GM10248 (cell line): Measurements from ENCODE around the gene ADIPOR2.

ENCODE experiments used
- CTCF ChIA-PET: fragments of 300-600 bp; sonication (Branson Sonifier 250); formaldehyde crosslinking; extraction: SDS; loops from one replicate; lab custom pipeline; 2021; ENCODE audit warnings: antibody characterized with exemption; lab: Yijun Ruan, JAX
- POLR2A ChIA-PET: fragments of 350-650 bp; sonication (Branson Sonifier 250); formaldehyde crosslinking; extraction: SDS; loops from one replicate; lab custom pipeline; 2020; ENCODE audit warnings: antibody characterized with exemption; lab: Yijun Ruan, JAX
- DNase-seq: peaks from one replicate; pipeline ENCODE4 v3.0.0; 2012; ENCODE audit errors: extremely low spot score
- CTCF ChIP-seq: IDR thresholded peaks from 2 replicates; pipeline ENCODE4 v1.5.1; 2012; ENCODE audit warnings: mild to moderate bottlenecking, low read depth; ENCODE audit errors: extremely low read depth, missing control alignments, control extremely low read depth

ADIPOR2 gene

GRCh38 chr12:1645819-1646218 lies 45.1 kb upstream of the ADIPOR2 start:
- POLR2A ChIA-PET: no interaction called here
- CTCF ChIA-PET: interaction anchor here (1.2 to 20.3 kb wide), 6 partner anchors 12 to 295 kb away, joined by 3 to 627 read pairs (median 8); no protein-coding TSS in a partner anchor
- DNase-seq: no peak
- TF ChIP-seq CTCF: no peak

GRCh38 chr12:1646569-1647284 lies 44.1 kb upstream of the ADIPOR2 start:
- POLR2A ChIA-PET: no interaction called here
- CTCF ChIA-PET: interaction anchor here (1.2 to 20.3 kb wide), 7 partner anchors 12 to 529 kb away, joined by 3 to 627 read pairs (median 9); no protein-coding TSS in a partner anchor
- DNase-seq: peak; percentile 38
- no peak for TF ChIP-seq CTCF

- no peak for TF ChIP-seq CTCF
- DNase-seq: no peak
- POLR2A ChIA-PET: no interaction called here
- CTCF ChIA-PET: interaction anchor here (1.2 to 20.3 kb wide), 6 partner anchors 12 to 529 kb away, joined by 3 to 627 read pairs (median 10); no protein-coding TSS in a partner anchor
Observed at GRCh38 chr12:1647285-1647669, 43.6 kb upstream of the ADIPOR2 start.

- POLR2A ChIA-PET: no interaction called here
- no peak for DNase-seq
- no peak for TF ChIP-seq CTCF
- CTCF ChIA-PET: interaction anchor here (0.8 to 20.3 kb wide), 6 partner anchors 13 to 532 kb away, joined by 3 to 627 read pairs (median 35); no protein-coding TSS in a partner anchor
Observed at GRCh38 chr12:1650260-1650977, 40.5 kb upstream of the ADIPOR2 start.

GRCh38 chr12:1650978-1651361 lies 39.9 kb upstream of the ADIPOR2 start:
- TF ChIP-seq CTCF: no peak
- ChIA-PET POLR2A (no interaction called here), CTCF (interaction anchor here (1.2 to 20.3 kb wide), 4 partner anchors 13 to 290 kb away, joined by 3 to 627 read pairs (median 86); no protein-coding TSS in a partner anchor)
- DNase-seq: no peak

- ChIA-PET POLR2A (no interaction called here), CTCF (interaction anchor here (0.9 to 20.3 kb wide), 13 partner anchors 8 to 347 kb away, joined by 3 to 627 read pairs (median 7); partner anchors contain the start of gene WNT5B)
- no peak for DNase-seq
- no peak for TF ChIP-seq CTCF
Observed at GRCh38 chr12:1651946-1652345, 38.9 kb upstream of the ADIPOR2 start.
